ENCODE results near the gene ADGRF1.
"Not testable (repeated sequence)": the region's sequence is repeated elsewhere in the genome, so short reads cannot be mapped to it uniquely, and the experiment has no call there.

ADGRF1 gene

GRCh38 chr6:47022191-47022590, 19.9 kb downstream of the ADGRF1 start:
- DNase-seq (ENCODE audit: low spot score), result no peak

DNA sequence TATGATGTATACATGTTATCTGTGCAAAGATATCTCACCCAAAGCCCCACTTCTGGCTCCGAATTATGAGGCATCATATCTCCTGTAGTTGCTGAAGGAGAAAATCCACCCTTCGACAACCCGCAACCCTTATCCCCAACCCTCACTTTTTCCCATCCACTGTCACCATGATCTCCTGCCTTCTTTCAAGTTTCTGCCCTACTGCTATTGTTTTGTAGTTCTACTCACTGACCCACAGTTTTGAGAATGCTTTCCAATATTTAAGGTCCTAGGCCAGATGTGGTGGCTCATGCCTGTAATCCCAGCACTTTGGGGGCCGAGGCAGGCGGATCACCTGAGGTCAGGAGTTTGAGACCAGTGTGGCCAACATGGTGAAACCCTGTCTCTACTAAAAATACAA, 22.2 kb downstream of the ADGRF1 start:
- DNase-seq (ENCODE audit: low spot score), result no peak

GRCh38 chr6:47016909-47017308, 25.2 kb downstream of the ADGRF1 start:
- DNase-seq (ENCODE audit: low spot score), result no peak

GRCh38 chr6:47016261-47016660, 25.9 kb downstream of the ADGRF1 start:
- no peak for DNase-seq (ENCODE audit: low spot score)

GRCh38 chr6:47014401-47014800, 27.7 kb downstream of the ADGRF1 start:
- no peak for DNase-seq (ENCODE audit: low spot score)

DNA sequence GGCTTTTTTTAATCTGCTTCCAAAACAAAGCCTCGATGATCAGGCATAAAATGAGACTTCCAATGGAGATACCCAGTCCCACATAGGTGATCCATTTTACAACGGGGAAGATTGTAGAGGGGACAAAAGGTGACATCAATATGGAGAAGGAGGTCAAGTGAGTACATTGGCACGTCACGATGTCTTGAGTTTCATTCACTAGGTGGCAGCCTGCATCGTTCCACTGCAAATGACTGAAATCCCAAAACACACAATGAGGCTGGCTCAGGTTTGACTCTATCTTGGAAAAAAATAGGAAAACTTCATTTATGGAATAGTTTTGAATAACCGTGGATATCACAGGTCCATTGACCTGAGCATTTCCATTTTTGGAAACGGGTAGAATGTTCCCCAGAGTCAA, 32.5 kb downstream of the ADGRF1 start:
- no peak for DNase-seq (ENCODE audit: low spot score)

DNA sequence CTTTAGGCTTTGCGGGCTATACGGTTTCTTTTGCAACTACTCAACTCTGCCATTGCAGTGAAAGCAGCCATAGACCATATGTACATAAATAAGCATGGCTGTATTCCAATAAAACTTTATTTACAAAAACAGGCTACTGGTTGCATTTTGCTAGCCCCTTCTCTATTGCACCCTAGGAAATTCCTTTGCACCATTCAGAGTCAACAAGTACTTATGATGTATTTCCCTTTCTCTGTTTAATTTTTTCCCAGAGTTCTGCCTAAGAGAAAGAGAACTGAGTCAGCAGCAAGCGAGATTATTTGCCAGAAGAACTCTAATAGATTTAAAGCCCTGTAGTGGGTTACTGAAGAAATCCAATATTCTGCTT, 33.8 kb downstream of the ADGRF1 start:
- no peak for DNase-seq (ENCODE audit: low spot score)

GRCh38 chr6:47007657-47008396, 34.3 kb downstream of the ADGRF1 start:
- DNase-seq (ENCODE audit: low spot score), result no peak

GRCh38 chr6:47005486-47005885, 36.6 kb downstream of the ADGRF1 start:
- no peak for DNase-seq (ENCODE audit: low spot score)

DNA sequence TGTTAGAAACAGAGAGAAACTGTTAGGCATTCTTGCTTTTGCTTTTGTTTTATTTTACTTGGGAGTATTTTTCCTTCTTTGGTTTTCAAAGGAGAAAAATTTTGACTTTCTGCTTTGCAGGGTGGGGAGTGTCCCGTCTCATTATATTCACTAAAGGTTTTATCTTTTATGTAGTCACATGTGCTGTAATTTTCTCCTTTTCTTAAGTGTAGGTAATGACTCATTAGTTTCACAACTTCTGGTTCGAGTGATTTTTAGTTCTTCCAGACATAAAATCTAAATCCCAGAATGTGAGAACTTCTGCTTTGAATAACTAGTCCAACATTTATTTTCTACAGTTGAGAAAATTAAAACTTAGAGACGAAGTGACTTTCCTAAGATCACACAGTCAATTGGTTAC, 37.7 kb downstream of the ADGRF1 start:
- no peak for DNase-seq (ENCODE audit: low spot score)

GRCh38 chr6:47000842-47001241, 41.3 kb downstream of the ADGRF1 start:
- DNase-seq (ENCODE audit: low spot score), result no peak

DNA sequence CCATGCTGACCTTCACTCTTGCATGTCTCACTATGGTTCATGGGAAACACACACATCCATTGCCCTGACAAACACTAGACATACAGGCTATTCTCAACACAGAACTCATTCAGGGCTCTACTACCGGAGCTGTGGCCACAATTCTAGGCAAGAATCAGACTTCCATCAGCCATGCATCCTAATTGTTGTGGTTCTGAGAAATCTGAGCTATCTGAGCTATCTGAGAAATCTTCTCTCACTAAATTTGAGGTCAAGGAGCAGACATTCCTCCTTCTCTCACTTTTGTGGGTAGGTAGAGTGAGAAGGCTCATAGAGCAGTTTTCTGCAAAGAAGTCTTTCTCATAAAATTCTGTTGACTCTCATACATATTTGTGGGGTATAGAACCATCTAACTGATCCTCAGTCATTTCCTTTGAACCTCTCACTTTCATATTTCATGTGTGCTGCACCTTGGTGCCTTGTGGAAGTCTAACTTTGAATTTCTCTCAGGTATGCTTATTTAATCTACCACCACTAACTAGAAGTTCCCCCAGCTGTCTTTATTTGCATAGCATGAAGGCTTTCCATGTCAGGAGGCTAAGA, 43.6 kb downstream of the ADGRF1 start:
- DNase-seq (ENCODE audit: low spot score), result no peak

GRCh38 chr6:46997646-46998045, 44.5 kb downstream of the ADGRF1 start:
- DNase-seq (ENCODE audit: low spot score), result no peak

DNA sequence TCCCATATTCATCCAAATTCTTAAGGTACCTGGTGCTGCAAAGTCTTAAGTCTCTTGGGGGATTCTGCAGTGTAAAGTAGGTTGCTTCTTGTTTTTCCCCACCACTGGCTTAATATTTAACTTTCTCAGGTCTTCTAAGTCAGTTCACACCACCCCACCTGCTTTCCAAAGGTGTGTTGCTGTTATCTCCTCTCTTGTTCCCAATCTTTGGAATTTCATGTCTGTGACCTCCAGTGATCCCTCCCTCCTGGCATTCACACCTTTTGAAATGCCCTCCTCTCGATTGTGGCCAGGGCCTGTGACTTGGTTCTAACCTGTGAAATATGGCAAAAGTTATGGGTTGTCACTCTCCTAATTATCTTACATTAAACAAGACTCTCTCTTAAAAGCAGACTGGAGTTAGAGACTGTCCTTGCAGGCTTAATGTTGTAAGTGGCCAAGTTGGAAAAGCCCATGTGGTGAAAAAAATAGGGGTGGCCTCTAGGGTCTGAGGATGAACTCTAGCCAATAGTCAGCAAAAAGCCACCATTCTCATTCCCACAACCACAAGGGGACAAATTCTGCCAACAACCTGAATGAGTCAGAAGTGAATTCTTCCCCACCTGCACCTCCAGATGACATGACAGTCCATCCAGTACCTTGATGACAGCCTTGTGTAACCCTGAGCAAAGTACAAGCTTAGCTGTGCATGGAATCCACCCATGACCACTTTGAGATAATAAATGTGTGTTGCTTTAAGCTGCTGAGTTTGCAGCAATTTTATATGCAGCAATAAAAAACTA, 45.1 kb downstream of the ADGRF1 start:
- no peak for DNase-seq (ENCODE audit: low spot score)

DNA sequence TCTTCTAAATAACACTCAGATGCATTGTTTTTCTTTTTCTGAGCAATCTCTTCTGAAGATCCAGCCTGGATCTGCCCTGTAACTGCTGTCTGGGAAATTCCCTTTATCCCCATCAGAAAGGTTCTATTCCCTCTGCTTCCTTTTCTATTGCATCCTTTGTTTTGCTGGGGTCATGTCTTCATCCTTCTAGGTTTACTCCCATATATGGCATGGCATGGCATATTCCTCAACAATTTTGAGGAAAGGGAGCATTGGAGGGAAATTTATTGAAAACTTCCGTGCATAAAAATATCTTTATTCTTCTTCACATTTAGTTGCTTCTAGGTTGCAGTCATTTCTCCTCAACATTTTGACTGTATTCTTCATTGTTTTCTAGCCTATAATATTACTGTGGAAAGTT, 47.2 kb downstream of the ADGRF1 start:
- no peak for DNase-seq (ENCODE audit: low spot score)

GRCh38 chr6:46993846-46994245, 48.3 kb downstream of the ADGRF1 start:
- no peak for DNase-seq (ENCODE audit: low spot score)

DNA sequence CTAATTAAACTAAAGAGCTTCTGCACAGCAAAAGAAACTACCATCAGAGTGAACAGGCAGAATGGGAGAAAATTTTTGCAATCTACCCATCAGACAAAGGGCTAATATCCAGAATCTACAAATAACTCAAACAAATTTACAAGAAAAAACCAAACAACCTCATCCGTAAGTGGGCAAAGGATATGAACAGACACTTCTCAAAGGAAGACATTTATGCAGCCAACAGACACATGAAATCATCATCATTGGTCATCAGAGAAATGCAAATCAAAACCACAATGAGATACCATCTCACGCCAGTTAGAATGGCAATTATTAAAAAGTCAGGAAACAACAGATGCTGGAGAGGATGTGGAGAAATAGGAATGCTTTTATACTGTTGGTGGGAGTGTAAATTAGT, 49.7 kb downstream of the ADGRF1 start:
- not testable (repeated sequence) for DNase-seq (ENCODE audit: low spot score)

DNA sequence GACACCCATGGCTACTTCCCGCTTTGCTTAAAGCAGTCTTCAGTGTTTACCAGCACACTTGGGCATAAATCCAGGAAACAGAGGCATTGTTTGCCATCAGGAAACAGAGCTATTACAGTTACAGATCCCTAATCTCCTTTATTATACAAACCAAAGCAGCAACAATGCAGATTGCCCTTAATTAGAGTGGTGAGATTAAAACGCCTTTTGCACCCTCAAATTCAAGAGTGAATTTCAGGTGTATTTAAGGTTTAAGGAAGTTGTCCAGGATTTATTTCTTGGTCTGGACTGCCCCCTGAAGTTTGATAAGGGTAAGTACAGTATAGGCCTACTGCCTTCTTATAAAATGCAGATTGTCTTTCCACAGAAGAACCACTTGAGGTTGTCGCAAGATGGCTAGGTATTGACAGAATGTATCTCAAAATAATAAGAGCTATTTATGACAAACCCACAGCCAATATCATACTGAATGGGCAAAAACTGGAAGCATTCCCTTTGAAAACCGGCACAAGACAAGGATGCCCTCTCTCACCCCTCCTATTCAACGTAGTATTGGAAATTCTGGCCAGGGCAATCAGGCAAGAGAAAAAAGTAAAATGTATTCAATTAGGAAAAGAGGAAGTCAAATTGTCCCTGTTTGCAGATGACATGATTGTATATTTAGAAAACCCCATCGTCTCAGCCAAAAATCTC, 51.2 kb downstream of the ADGRF1 start:
- peak; percentile 59 for DNase-seq (ENCODE audit: low spot score)

GRCh38 chr6:46990031-46990644, 52.0 kb downstream of the ADGRF1 start:
- no peak for DNase-seq (ENCODE audit: low spot score)

DNA sequence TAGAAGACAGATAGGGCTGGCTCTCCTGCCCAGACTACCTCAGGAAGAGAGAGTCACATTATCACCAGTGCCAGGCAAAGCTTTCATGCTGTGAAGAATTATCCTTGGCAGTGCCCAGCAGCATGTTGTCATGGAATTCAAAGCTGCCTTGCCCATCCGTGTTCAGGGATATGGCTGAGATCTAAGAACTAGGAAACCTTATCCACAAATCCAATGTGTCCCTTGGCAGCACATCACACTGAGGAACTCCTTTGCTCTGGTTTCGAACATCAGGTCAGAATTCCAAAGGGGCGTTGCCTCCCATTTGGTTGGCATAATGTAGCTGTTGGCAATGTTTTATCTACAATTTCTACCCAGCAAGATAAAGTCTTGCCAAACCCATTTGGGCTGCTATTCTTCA, 52.7 kb downstream of the ADGRF1 start:
- DNase-seq (ENCODE audit: low spot score), result no peak

DNA sequence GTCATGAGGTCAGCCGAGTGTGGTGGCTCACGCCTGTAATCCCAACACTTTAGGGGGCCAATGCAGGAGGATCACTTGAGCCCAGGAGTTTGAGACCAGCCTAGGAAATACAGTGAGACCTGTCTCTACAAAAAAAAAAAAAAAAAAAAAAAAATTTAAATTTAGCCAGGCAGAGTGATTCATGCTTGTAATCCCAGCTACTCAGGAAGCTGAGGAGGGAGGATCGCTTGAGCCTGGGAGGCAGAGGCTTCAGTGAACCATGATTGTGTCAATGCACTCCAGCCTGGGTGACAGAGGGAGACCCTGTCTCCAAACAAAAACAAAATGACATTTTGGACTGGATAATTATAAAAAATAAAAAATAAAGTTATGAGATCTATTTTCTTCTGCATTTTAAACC, 56.2 kb downstream of the ADGRF1 start:
- DNase-seq (ENCODE audit: low spot score), result no peak

DNA sequence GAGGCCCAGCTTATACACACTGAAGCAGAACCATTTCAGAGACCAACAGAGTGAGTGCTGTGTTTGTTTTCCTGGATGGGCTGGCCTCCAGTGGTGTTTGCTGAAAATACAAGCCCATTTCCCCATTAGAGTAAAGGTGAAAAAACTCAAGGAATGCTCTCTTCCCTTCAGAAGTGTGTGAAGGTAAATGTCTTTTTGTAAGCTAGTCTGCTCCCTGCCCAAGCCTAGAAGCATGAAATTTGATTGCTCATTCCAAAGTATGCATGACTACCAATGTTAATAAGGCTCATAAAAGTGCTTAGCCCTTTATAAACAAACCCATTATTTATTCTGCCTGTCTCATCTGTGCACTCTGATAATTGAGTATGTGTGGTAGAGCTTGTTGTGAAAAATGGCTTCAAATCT, 59.1 kb downstream of the ADGRF1 start:
- peak; percentile 35 for DNase-seq (ENCODE audit: low spot score)

Measured in iPS-NIHi11 (cell line).